CD4-positive, alpha-beta T cell treated with Interleukin-4 for 4 hours (primary cell): ENCODE measurements around the gene CMTM2.
A peak's percentile ranks its signal among the peaks of the same experiment; 100 is the strongest.
"Not testable (repeated sequence)": the region's sequence is repeated elsewhere in the genome, so short reads cannot be mapped to it uniquely, and the experiment has no call there.

ENCODE experiments used
- DNase-seq: peaks from one replicate; pipeline ENCODE4 v3.0.0-alpha.2; 2020

CMTM2 gene

GRCh38 chr16:66553223-66553622 is 26.0 kb upstream of the CMTM2 start:
- DNase-seq = peak; percentile 24

GRCh38 chr16:66554021-66554420 is 25.2 kb upstream of the CMTM2 start:
- DNase-seq = no peak

GRCh38 chr16:66554495-66554894 is 24.8 kb upstream of the CMTM2 start:
- DNase-seq = no peak

- no peak for DNase-seq
Observed at GRCh38 chr16:66560107-66560506, 19.2 kb upstream of the CMTM2 start.

- DNase-seq = no peak
Observed at GRCh38 chr16:66561381-66562080, 17.7 kb upstream of the CMTM2 start.

- peak; percentile 34 for DNase-seq
Observed at GRCh38 chr16:66562409-66562808, 16.9 kb upstream of the CMTM2 start.

- DNase-seq = no peak
Observed at GRCh38 chr16:66562986-66563385, 16.3 kb upstream of the CMTM2 start.

- no peak for DNase-seq
Observed at GRCh38 chr16:66563574-66564334, 15.5 kb upstream of the CMTM2 start.

GRCh38 chr16:66566051-66566901 is 13.0 kb upstream of the CMTM2 start, which contains the start of gene CMTM1:
Gene CMTM1 (plus strand): TSS chr16:66566439. CDS start chr16:66566514, 75 bp downstream.
- no peak for DNase-seq

- DNase-seq = not testable (repeated sequence)
Observed at GRCh38 chr16:66567270-66567669, 12.0 kb upstream of the CMTM2 start.

GRCh38 chr16:66568355-66568754 is 10.9 kb upstream of the CMTM2 start:
- no peak for DNase-seq

GRCh38 chr16:66569131-66569530 is 10.1 kb upstream of the CMTM2 start:
- no peak for DNase-seq

- no peak for DNase-seq
Observed at GRCh38 chr16:66569827-66570405, 9.3 kb upstream of the CMTM2 start.

- no peak for DNase-seq
Observed at GRCh38 chr16:66572356-66572755, 6.9 kb upstream of the CMTM2 start.

GRCh38 chr16:66574081-66574480 is 5.2 kb upstream of the CMTM2 start:
- no peak for DNase-seq

- no peak for DNase-seq
Observed at GRCh38 chr16:66574531-66574930, 4.7 kb upstream of the CMTM2 start.

- DNase-seq = no peak
Observed at GRCh38 chr16:66575060-66575459, 4.2 kb upstream of the CMTM2 start.

- no peak for DNase-seq
Observed at GRCh38 chr16:66576296-66576695, 3.0 kb upstream of the CMTM2 start.

GRCh38 chr16:66580605-66581209 is 1.4 kb downstream of the CMTM2 start:
- DNase-seq = no peak

GRCh38 chr16:66581246-66581952 is 2.1 kb downstream of the CMTM2 start:
- DNase-seq = no peak

GRCh38 chr16:66585481-66586239 is 6.4 kb downstream of the CMTM2 start:
- no peak for DNase-seq
